ENCODE measurements around the gene ZNRF3. TPM values are rescaled to one million over a fixed set of nuclear protein-coding genes. Genes with fewer than 3 reads are reported as not detected.

ZNRF3 gene
- total RNA-seq, 1 donor = 6.9 TPM

DNA sequence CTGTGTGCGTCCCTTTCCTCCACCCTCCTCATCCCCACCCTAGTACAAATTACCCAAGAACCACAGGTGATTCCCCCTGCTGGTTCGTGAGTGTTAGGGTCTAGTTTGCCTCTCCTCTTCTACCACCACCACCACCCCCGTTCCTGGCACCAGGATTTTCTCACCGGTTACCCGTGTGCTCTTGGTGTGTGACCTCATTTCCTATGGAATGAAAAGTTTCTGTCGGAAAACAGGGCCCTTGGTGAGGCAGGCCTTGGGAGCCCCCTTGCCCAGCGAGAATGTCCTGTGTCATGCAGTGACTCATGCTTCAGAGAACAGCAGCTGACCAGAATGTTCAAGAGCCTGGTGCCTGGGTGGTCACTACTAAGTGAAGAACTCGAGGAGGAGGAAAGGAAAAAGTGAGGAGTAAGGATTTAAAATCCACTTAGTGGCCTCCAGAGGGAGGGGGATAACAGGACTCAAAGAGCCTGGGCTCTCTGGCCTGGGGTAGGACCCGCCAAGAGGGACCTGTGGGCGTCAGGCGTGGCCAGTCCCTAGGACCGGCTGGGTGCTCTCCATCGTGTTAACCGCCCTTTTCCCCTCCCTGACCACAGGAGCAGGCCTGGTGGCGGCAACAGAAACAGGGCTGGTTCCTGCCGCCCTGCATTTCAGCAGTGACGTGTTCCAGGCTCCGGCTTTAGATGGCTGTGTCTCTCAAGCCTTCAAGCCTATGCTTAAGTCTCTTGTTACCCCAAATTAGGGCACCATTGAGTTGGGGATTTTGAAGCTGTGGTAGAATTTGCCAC, 148.0 kb downstream of the ZNRF3 start:
- H3K9me3 ChIP-seq (ENCODE audit: low read depth, low read length) = no peaks in the 10 kb centered on the region
- H3K4me1 ChIP-seq (ENCODE audit: insufficient read depth, low read length) = peaks cover 27% of the 10 kb centered on the region
- peak overlapping the region; percentile 94 for H3K27ac ChIP-seq (ENCODE audit: low read depth, low read length)
- no peaks in the 10 kb centered on the region for H3K27me3 ChIP-seq (ENCODE audit: insufficient read depth, low read length)
- TF ChIP-seq, protein P1, sequence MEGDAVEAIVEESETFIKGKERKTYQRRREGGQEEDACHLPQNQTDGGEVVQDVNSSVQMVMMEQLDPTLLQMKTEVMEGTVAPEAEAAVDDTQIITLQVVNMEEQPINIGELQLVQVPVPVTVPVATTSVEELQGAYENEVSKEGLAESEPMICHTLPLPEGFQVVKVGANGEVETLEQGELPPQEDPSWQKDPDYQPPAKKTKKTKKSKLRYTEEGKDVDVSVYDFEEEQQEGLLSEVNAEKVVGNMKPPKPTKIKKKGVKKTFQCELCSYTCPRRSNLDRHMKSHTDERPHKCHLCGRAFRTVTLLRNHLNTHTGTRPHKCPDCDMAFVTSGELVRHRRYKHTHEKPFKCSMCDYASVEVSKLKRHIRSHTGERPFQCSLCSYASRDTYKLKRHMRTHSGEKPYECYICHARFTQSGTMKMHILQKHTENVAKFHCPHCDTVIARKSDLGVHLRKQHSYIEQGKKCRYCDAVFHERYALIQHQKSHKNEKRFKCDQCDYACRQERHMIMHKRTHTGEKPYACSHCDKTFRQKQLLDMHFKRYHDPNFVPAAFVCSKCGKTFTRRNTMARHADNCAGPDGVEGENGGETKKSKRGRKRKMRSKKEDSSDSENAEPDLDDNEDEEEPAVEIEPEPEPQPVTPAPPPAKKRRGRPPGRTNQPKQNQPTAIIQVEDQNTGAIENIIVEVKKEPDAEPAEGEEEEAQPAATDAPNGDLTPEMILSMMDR (IDR thresholded peaks at IDR 0.05; ENCODE audit: extremely low read depth, low read depth, low read length) = no peak
- no peaks in the 10 kb centered on the region for H3K36me3 ChIP-seq (ENCODE audit: insufficient read depth, low read length)
- H4K20me1 ChIP-seq (ENCODE audit: insufficient read depth, low read length) = no peaks in the 10 kb centered on the region
- H3K4me2 ChIP-seq (ENCODE audit: insufficient read depth, low read length) = peak overlapping the region; percentile 80
- DNase-seq (ENCODE audit: insufficient read length, low spot score, missing footprints) = peak; percentile 96
- peak overlapping the region; percentile 86 for H2AFZ ChIP-seq (ENCODE audit: low read length)
- peak overlapping the region; percentile 60 for H3K4me3 ChIP-seq (ENCODE audit: insufficient read depth, low read length)
- H3K79me2 ChIP-seq (ENCODE audit: insufficient read depth, low read length) = peaks cover 3% of the 10 kb centered on the region

DNA sequence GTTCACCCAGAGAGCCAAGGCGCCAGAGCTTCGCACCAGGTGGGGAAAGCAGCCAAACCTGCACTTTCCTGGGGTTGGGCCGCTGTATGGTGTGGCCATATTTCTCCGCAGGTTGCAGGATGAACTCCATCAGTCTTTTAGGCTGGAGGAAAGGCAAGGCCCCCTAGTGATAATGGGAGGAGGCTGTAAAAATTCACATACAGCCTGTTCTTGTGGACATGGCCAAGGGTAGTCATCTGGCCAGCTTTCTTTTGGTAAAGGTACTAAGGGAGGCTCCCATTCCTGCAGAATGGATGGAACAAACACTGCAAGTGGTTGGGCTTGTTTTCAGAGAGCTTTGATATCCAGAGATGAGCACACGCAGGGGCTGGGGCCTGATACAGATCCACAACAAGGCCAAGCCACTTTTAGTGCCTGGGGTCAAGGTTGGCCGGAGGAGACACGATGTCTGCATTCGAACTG, 148.7 kb downstream of the ZNRF3 start:
- DNase-seq (ENCODE audit: insufficient read length, low spot score, missing footprints) = no peak
- Histone ChIP-seq H3K27me3 (ENCODE audit: insufficient read depth, low read length) (no peaks in the 10 kb centered on the region), H3K36me3 (ENCODE audit: insufficient read depth, low read length) (no peaks in the 10 kb centered on the region), H2AFZ (ENCODE audit: low read length) (peak overlapping the region; percentile 86), H3K4me3 (ENCODE audit: insufficient read depth, low read length) (peak overlapping the region; percentile 60), H3K79me2 (ENCODE audit: insufficient read depth, low read length) (peaks cover 3% of the 10 kb centered on the region), H3K27ac (ENCODE audit: low read depth, low read length) (peak overlapping the region; percentile 94), H3K4me2 (ENCODE audit: insufficient read depth, low read length) (peak overlapping the region; percentile 80), H3K9me3 (ENCODE audit: low read depth, low read length) (no peaks in the 10 kb centered on the region), H3K4me1 (ENCODE audit: insufficient read depth, low read length) (peaks cover 27% of the 10 kb centered on the region), H4K20me1 (ENCODE audit: insufficient read depth, low read length) (no peaks in the 10 kb centered on the region)
- TF ChIP-seq, protein P1 (IDR thresholded peaks at IDR 0.05; ENCODE audit: extremely low read depth, low read depth, low read length) = no peak

DNA sequence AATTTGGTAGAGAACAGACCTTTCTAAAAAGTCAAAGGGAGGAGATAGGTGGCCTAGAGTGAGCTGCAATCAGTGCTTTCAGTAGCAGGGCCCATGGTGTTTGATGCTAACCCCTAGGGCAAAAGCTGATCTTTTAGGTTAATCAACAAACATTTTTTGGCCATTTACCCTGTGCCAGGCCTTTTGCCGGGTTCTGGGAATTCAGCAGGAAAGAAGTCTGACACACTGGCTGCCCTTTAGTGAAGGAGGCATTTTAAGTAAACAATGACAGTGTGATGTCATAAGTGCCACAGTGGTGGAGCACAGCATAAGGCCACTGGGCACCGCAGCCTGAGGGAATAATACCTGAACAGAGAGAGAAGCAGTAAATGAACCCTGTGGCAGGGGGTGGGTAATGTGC, 149.2 kb downstream of the ZNRF3 start:
- no peak for DNase-seq (ENCODE audit: insufficient read length, low spot score, missing footprints)
- TF ChIP-seq, protein P1 (IDR thresholded peaks at IDR 0.05; ENCODE audit: extremely low read depth, low read depth, low read length) = no peak
- Histone ChIP-seq H3K79me2 (ENCODE audit: insufficient read depth, low read length) (peaks cover 3% of the 10 kb centered on the region), H3K4me2 (ENCODE audit: insufficient read depth, low read length) (no peak overlapping the region), H2AFZ (ENCODE audit: low read length) (no peak overlapping the region), H3K27me3 (ENCODE audit: insufficient read depth, low read length) (no peaks in the 10 kb centered on the region), H3K4me1 (ENCODE audit: insufficient read depth, low read length) (peaks cover 27% of the 10 kb centered on the region), H3K27ac (ENCODE audit: low read depth, low read length) (peak overlapping the region; percentile 94), H4K20me1 (ENCODE audit: insufficient read depth, low read length) (no peaks in the 10 kb centered on the region), H3K36me3 (ENCODE audit: insufficient read depth, low read length) (no peaks in the 10 kb centered on the region), H3K9me3 (ENCODE audit: low read depth, low read length) (no peaks in the 10 kb centered on the region), H3K4me3 (ENCODE audit: insufficient read depth, low read length) (no peak overlapping the region)

GRCh38 chr22:29037340-29037932, 154.1 kb downstream of the ZNRF3 start:
- no peak overlapping the region for H2AFZ ChIP-seq (ENCODE audit: low read length)
- peaks cover 3% of the 10 kb centered on the region for H3K79me2 ChIP-seq (ENCODE audit: insufficient read depth, low read length)
- TF ChIP-seq, protein P1 (IDR thresholded peaks at IDR 0.05; ENCODE audit: extremely low read depth, low read depth, low read length) = no peak
- H3K4me2 ChIP-seq (ENCODE audit: insufficient read depth, low read length) = no peak overlapping the region
- H3K27me3 ChIP-seq (ENCODE audit: insufficient read depth, low read length) = no peaks in the 10 kb centered on the region
- no peaks in the 10 kb centered on the region for H3K9me3 ChIP-seq (ENCODE audit: low read depth, low read length)
- H3K4me1 ChIP-seq (ENCODE audit: insufficient read depth, low read length) = peaks cover 22% of the 10 kb centered on the region
- H3K4me3 ChIP-seq (ENCODE audit: insufficient read depth, low read length) = no peak overlapping the region
- no peak overlapping the region for H3K27ac ChIP-seq (ENCODE audit: low read depth, low read length)
- DNase-seq (ENCODE audit: insufficient read length, low spot score, missing footprints) = no peak
- no peaks in the 10 kb centered on the region for H3K36me3 ChIP-seq (ENCODE audit: insufficient read depth, low read length)
- no peaks in the 10 kb centered on the region for H4K20me1 ChIP-seq (ENCODE audit: insufficient read depth, low read length)

Data from osteoblast (primary cell).